Tibial nerve (tissue), 4 donors: Measurements from ENCODE around the gene WDR43. TPM values are rescaled to one million over a fixed set of nuclear protein-coding genes. Genes with fewer than 3 reads are reported as not detected.

Experiments
- DNase-seq, 2 donors: peaks; one replicate each; pipeline ENCODE4 v3.0.0-alpha.2; 2019; ENCODE audit warnings: low spot score in 2 of 2
- H3K27ac ChIP-seq, 4 donors: fragments of 200-600 bp; sonication (generic) in 3 of 4; one replicate each; pipeline ENCODE4 v1.5.1; 2017 to 2019; ENCODE audit warnings: mild to moderate bottlenecking in 1 of 4
- H3K27me3 ChIP-seq, 2 donors: fragments of 200-600 bp; sonication (generic) in 1 of 2; one replicate each; pipeline versions ENCODE4 v1.5.1 to v1.6.0; 2017 to 2019
- H3K36me3 ChIP-seq, 3 donors: fragments of 200-600 bp; sonication (generic); one replicate each; pipeline ENCODE4 v1.5.1; 2018 to 2019
- H3K4me1 ChIP-seq, 4 donors: fragments of 200-600 bp; sonication (generic) in 3 of 4; one replicate each; pipeline ENCODE4 v1.5.1; 2017 to 2019
- H3K4me3 ChIP-seq, 4 donors: fragments of 200-600 bp; sonication (generic) in 3 of 4; one replicate each; pipeline ENCODE4 v1.5.1; 2017 to 2019; ENCODE audit warnings: mild to moderate bottlenecking in 1 of 4, moderate library complexity in 1 of 4
- H3K9me3 ChIP-seq, 4 donors: fragments of 200-600 bp; sonication (generic) in 3 of 4; one replicate each; pipeline ENCODE4 v1.5.1; 2017 to 2019
- CTCF ChIP-seq, 5 experiments: fragments of 200-600 bp in 3 of 5; fragments of 450-650 bp in 2 of 5; sonication (generic) in 3 of 5; IDR thresholded peaks; one replicate each; pipeline ENCODE4 v1.5.1; 2016 to 2019; ENCODE audit warnings: antibody characterized with exemption in 5 of 5, mild to moderate bottlenecking in 3 of 5, moderate library complexity in 2 of 5
- EP300 ChIP-seq, 2 donors: sonication (generic); formaldehyde crosslinking; IDR thresholded peaks; one replicate each; pipeline ENCODE4 v1.6.1; 2017; ENCODE audit warnings: antibody characterized with exemption in 2 of 2, mild to moderate bottlenecking in 1 of 2
- POLR2A ChIP-seq, 2 donors: fragments of 450-650 bp; IDR thresholded peaks; one replicate each; pipeline ENCODE4 v1.6.1; 2017; ENCODE audit warnings: antibody characterized with exemption in 2 of 2, mild to moderate bottlenecking in 2 of 2, moderate library complexity in 2 of 2
- WGBS, 2 donors: methylation state at CpG; one replicate each; pipeline ENCODE4 v1.1.5; 2018; 5-methylcytosine and 5-hydroxymethylcytosine counted together
- total RNA-seq, 4 donors: library from RNA; depleted of rRNA; stranded (reverse); fragments of >200 nt; gene quantifications; one replicate each; pipeline ENCODE4 v1.1.0, GENCODE V29; 2016

WDR43 gene
- 10 to 100 TPM; 32.2 to 57.6 (median 37.0) TPM for total RNA-seq

GRCh38 chr2:28894470-28895188 lies at the start of gene WDR43:
Gene WDR43, plus strand, starts transcription at chr2:28894667. Its CDS starts 32 bp downstream, at chr2:28894699.
- H3K27me3 ChIP-seq = no peaks in the 10 kb centered on the region
- TF ChIP-seq CTCF (IDR thresholded peaks at IDR 0.05) = peak in 1 of 5 experiments; percentile 45
- TF ChIP-seq POLR2A (IDR thresholded peaks at IDR 0.05) = peak; percentile 54 to 55
- peak; percentile 54 to 93 for TF ChIP-seq EP300 (IDR thresholded peaks at IDR 0.05)
- H3K4me3 ChIP-seq = peak within 1 kb of the TSS; percentile 96 to 99 (median 98)

GRCh38 chr2:28855193-28855592 lies 39.3 kb upstream of the WDR43 start:
- Histone ChIP-seq H3K27me3 (no peaks in the 10 kb centered on the region), H3K9me3 (no peaks in the 10 kb centered on the region), H3K36me3 (peaks cover 0 to 49% (median 0%) of the 10 kb centered on the region in 3 donors), H3K4me3 (no peak overlapping the region), H3K4me1 (no peaks in the 10 kb centered on the region), H3K27ac (no peak overlapping the region)
- 94 to 100% methylated on average over 1 of the region's 1 CpG for WGBS, 2 donors
- no peak for TF ChIP-seq CTCF (IDR thresholded peaks at IDR 0.05)
- no peak for TF ChIP-seq POLR2A (IDR thresholded peaks at IDR 0.05)
- TF ChIP-seq EP300 (IDR thresholded peaks at IDR 0.05) = no peak
- DNase-seq = no peak

More at GRCh38 chr2:28894470-28895188, at the start of gene WDR43:
- Histone ChIP-seq H3K36me3 (no peaks in the 10 kb centered on the region), H3K4me1 (peaks cover 0 to 41% (median 19%) of the 10 kb centered on the region in 4 donors), H3K9me3 (no peaks in the 10 kb centered on the region), H3K27ac (peak within 1 kb of the TSS; percentile 51 to 90 (median 86))
- DNase-seq = peak; percentile 93 to 94
- WGBS, 2 donors = 0% methylated on average over 34 to 46 of the region's 79 CpGs

- Histone ChIP-seq H3K27ac (no peak overlapping the region), H3K4me1 (no peaks in the 10 kb centered on the region), H3K27me3 (no peaks in the 10 kb centered on the region), H3K36me3 (peaks cover 0 to 52% (median 0%) of the 10 kb centered on the region in 3 donors), H3K4me3 (no peak overlapping the region), H3K9me3 (no peaks in the 10 kb centered on the region)
- no peak for DNase-seq
- no peak for TF ChIP-seq CTCF (IDR thresholded peaks at IDR 0.05)
Observed at GRCh38 chr2:28855977-28856376, 38.5 kb upstream of the WDR43 start.

- Histone ChIP-seq H3K27me3 (no peaks in the 10 kb centered on the region), H3K27ac (no peak overlapping the region), H3K4me3 (peak overlapping the region in 2 of 4 donors; percentile 50 to 81), H3K9me3 (no peaks in the 10 kb centered on the region), H3K36me3 (peaks cover 0 to 11% (median 0%) of the 10 kb centered on the region in 3 donors), H3K4me1 (peaks cover 0 to 50% (median 15%) of the 10 kb centered on the region in 4 donors)
- DNase-seq = no peak
- no peak for TF ChIP-seq EP300 (IDR thresholded peaks at IDR 0.05)
- 78 to 82% methylated on average over 12 of the region's 12 CpGs for WGBS, 2 donors
Observed at GRCh38 chr2:28868611-28869010, 25.9 kb upstream of the WDR43 start.

GRCh38 chr2:28869494-28870145 lies 24.8 kb upstream of the WDR43 start:
- H3K4me3 ChIP-seq = peak overlapping the region; percentile 50 to 81 (median 71)
- H3K4me1 ChIP-seq = peaks cover 0 to 50% (median 15%) of the 10 kb centered on the region in 4 donors
- peak overlapping the region in 3 of 4 donors; percentile 29 to 84 (median 81) for H3K27ac ChIP-seq
- WGBS, 2 donors = 0 to 1% methylated on average over 22 to 29 of the region's 29 CpGs
- H3K36me3 ChIP-seq = peaks cover 0 to 1% (median 0%) of the 10 kb centered on the region in 3 donors
- H3K9me3 ChIP-seq = no peaks in the 10 kb centered on the region
- no peaks in the 10 kb centered on the region for H3K27me3 ChIP-seq
- DNase-seq = no peak
- TF ChIP-seq POLR2A (IDR thresholded peaks at IDR 0.05) = no peak
